Middle frontal gyrus (tissue), 1 donor: ENCODE data around the gene EEFSEC.

Experiments used
- DNase-seq: peaks from one replicate; pipeline ENCODE4 v3.0.0-alpha.2; 2015; ENCODE audit warnings: low spot score; ENCODE audit errors: extremely low spot score

The EEFSEC gene

DNA sequence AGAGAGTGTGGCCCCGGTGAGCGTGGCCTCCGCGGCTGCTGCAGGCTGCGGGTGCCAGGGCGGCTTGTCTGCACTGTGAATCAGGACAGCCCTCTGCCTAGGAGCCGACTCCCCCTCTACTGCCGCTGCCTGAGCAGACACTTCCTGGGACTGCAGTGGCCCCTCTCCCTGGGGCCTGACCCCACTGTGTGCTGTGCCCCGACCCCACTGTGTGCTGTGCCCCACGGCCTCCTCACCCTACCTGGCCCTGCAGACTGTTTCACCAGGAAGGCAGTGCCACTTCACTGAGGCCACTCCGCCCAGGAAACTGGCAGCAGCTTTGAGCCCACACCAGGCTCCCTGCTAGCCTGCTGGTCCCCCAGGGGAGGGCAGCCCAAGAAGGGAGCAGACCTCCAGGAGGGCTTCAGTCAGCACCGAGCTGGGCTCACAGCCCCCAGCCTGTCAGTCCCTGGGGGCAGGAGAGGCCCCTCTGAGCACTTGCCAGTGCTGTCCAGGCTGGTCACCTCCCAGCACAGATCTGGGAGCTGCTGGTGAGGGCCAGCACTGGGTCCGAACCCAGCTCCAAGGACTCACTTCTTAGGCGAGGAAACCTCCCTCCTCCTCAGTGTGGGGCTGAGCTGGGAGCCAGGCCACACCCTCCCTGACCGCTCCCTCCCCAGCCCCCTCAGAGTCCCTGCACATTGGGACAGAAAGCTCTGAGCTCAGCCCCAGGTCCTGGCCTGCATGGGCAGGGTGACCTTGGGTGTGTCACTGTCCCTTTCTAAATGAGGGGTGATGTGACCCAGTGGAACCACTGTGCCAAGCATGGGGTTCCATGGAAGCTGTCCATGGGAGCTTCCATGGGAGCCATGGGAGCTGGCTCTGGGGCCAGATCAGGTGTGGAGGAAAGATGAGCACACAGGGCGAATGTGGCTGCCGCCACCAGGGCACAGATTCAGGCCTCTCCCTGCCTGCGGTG, 256.6 kb downstream of the EEFSEC start:
- no peak for DNase-seq

DNA sequence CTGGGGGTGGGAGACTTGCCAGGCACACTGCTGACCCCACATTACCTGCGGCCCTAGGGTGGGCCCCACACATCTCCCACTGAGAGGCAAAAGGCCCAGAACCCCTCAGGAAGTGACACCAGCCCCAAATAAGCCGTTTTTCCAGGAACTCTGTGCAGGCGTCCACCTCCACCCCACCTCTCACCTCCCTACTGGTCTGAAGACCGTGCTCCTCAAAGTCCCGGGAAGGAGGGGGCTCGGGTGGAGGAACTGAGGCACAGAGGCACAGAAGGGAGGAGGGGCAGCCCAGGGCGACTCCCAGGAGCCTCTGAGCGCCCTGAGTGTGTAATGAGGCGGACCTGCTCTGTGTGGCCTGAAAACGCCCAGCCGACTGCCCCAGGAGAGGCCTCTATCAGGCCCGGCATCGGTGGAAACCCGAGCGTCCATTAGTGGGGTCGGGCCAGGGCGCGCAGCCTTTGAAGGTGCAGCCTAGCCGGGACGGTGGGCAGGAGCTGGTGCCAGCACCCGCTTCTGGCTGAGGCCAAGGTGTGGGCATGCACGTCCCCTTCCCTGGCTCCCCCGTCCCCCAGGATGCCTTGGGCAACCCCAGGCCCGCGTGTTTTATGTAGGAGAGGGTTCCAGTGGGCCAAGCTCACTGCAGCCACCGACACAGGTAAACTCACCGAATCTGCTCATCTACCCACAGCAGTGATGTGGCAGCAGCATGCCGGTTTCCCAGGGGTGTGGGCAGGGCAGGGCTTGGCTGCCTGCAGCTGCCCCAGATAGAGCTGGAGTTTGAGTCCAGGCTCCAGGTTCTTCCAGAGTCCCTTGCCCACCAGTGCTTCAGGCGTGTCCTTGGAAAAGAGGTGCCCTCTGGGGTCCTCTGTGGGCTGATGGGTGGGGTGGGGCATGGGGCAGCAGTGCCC, 257.6 kb downstream of the EEFSEC start:
- DNase-seq, result no peak

DNA sequence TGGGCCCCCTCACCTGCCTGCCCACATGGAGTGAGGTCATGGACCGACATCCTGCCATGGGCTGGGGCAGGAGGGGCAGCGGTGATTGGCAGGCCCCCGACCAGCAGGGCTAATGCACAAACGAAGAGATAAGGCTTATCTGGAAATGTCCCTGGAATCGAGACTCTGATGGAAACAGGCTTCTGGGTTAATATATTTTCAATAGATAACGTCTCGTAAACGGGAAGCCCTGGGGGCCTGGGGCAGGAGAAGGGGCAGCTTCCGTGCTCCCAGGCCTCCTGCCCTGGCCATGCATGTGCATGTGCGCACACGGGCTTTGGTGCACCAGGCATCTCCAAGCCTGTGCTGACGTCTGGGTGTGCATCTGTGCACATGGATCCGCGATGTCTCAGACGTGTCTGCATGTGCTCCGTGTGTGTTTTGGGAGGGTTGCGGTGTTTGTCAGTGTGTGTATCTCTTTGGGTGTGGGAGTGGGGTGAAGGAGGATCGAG, 258.3 kb downstream of the EEFSEC start:
- DNase-seq, result no peak

DNA sequence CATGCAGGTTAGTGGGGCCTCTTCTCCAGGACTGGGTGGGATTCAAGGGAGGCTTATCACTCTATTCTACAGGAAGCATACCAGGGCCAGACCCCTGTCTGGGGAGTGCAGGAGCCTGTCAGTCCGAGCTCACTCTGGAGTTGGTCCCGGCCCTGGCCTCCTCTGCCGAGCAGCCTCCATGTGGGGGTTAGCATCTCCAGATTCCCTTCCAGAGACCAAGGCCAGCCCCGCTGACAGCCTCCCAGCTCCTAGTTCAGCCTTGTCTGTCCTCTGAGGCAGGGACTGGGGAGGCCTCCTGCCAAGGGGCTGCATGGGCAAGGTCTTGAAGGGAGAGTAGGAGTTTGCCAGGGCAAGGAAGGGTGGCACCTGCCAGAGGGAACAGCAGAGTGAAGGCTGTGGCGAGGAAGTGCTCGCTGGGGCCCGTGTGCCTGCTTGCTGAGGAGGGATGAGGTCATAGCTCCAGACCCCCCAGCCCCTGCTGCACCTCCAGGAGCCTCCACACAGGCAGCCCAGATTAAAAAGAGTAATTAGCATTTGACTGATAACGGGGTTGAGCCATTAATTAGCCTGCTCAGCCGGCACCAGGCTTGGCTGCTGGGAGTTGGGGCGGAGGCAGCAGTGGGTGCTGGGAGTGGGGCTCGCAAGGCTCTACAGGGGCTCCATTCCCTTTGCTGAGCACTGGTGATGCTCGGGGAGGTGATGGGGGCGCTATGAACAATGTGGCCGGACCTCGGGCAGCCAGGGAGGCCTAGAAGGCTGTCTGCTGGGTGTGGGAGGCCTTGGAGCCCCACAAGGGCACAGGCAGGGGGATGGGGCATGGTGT, 259.1 kb downstream of the EEFSEC start:
- no peak for DNase-seq

DNA sequence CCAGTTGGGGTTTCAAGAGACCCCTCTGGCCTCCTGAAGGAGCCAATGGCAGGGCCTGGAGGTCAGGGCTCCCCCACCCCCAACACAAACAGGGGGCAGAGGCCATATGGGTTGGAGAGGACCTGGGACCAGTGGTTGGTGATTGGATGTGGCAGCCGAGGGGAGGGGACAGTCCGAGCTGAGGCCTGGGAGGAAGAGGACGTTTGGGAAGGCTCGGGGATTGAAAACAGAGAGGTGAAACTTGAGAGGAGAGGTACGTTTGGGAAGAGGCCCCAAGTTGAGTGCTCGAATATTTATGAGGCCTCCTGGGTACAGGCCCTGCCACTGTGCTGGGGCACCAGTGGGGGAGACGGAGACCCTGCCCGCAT, 259.7 kb downstream of the EEFSEC start:
- DNase-seq, result no peak

DNA sequence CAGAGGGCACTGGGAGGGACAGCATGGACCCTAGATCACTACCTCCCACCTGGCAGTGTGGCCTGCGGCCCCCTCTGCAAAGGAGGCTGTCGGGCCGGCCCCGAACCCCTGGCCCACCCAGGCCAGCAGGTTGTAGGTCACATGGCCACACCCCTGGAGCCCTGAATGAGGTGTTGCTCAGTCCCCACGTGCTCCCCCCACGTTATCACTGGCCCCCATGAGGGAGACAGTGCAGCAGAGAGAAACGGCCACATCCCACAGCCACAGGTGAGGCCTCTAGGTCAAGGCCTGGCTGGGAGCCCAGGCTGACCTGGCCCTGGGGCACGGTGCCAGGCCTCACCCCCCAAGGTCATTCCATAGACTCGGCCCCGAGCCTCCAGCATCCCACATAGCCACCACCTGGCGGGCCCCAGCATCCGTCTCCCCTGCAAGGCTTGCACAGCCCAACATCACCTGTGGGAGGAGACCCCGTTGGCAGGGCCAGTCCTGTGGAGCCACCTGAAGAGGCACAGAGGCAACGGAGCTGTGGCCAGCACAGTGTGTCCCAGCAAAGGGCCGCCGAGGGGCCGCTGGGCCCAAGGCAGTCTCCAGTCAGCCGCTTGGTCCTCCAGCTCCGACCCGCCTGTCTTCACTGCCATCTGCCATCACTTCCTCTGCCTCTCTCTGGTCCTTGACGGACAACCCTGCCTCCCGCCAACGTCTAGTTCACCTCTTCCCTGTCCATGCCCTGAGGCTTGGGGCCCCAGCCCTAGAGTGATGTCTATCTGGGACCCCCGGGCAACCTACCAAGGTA, 260.3 kb downstream of the EEFSEC start:
- DNase-seq, result no peak

DNA sequence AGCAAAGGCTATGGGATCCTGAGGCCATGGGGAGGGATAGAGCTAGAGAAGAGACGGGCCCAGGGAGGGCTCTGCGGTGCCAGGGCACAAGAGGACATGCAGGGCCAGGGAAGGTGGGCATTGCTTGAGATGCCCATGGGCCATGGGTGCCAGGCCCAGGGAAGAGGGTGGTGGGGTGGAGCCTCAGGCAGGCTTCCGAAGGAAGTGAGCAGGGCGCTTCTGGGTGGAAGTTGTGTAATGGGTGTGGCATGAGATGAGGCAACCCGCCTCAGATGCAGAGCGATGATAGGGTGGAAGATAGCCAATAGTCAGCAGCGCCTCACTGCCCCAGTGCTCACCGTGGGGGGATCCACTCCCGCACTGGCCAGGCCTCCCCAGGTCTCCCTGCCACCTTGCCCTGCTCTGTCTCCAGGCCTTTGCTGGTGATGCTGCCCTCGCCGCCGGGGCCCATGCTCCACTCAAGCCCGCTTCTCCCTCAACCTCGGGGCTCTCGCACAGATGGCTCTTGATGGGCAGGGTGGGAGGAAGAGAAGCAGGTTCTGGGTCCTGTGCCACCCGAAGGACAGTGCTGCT, 262.0 kb downstream of the EEFSEC start:
- DNase-seq, result no peak

DNA sequence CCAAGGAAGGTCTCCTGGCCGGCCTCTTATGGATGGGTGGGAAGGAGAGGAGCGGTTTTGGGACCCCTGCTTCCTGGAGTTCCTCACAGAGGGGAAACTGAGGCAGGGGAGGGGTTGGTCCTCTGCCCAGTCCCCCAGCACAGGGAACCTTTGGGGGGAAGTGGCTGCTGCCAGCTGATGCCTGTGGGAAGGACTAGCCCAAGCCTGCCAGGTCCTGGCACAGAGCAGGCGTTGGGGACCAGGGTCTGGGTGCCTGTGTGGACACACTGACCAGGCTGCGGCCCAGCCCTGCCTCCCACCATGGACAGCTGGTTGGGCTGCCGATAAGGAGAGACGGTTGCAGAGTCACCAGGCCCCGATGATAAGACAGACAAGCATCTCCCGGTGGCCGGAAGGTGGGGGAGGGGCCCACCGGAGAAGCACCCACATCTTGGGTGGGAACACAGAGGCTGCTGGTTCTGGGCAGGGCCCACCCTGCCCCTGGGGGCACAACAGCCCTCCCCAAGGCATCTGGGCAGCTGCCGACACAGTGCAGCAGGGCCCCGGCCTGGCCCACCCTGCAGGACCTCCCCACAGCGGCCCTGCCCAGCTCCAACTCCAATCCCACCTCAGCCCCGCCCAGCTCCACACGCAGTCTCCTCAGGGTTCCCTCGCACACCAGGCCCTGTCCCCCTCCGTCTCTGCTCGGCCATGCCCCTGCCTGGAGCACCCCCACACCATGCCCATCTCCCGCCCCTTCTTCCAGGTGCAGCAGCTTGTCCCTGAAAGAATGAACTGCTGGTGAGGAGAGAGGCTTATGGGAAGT, 262.7 kb downstream of the EEFSEC start:
- DNase-seq, result no peak

DNA sequence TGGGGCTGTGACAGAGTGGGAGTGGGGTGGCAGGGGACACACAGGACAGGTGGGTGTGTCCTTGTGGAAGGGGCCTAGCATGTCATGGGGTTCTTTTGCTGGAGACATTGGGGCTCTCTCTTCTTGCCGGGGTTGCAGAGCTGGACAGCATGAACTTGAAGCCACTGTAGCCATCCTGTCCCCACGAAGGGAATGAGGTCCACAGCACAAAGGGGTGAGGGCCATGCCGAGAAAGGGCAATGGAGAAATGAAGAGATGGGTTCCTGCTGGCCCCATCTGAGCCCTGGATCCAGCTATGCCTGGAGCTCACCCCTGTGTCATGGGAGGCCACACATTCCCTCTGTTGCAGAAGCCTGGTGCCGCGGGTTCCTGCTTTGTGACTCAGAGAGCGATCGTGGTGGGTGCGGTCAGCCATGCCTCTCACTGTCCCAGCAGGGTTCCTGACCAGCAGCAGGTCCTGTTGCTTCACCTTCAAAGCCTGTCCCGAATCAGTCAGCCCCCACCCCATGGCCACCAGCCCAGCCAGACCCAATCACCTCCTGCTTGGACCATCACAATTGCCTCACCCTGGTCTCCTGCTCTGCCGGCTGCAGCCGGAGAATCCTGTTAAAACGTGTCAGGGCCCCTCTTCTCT, 263.4 kb downstream of the EEFSEC start:
- no peak for DNase-seq

DNA sequence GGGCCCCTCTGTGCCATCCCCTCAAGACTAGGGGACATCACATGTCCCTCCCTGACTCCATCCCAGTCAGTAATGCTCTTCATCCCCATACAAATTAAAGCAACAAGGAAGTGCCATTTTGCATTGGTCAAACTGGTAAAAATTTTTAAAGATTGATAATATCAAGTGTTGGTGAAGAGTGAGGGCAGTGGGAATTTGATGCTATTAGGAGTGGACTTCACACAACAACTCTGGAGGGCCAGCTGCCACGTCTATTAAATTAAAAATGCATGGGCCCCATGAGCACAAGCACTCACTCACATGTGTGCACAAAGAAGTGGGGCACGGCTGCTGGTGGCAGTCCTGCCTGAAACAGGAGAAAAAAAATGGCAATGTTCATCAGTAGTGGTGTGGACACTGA, 265.6 kb downstream of the EEFSEC start:
- no peak for DNase-seq

DNA sequence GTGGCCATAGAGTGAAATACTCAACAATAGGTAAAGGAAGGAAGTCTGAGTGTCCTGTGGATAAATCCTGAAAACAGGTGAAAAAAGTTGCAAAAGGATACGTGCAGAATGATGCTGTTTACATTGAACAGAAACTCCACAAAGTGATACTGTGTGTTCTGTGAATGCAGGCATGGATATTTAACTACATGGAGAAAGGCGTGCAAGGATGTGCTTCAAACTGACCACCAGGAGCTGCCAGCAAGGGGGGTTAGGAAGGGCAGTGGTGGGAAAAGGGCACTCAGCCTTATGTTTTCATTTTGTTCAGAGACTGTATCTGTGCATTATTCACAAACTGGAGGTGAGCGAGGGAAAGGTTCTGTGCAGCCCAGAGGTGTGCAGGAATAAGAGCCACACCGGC, 266.0 kb downstream of the EEFSEC start:
- no peak for DNase-seq

DNA sequence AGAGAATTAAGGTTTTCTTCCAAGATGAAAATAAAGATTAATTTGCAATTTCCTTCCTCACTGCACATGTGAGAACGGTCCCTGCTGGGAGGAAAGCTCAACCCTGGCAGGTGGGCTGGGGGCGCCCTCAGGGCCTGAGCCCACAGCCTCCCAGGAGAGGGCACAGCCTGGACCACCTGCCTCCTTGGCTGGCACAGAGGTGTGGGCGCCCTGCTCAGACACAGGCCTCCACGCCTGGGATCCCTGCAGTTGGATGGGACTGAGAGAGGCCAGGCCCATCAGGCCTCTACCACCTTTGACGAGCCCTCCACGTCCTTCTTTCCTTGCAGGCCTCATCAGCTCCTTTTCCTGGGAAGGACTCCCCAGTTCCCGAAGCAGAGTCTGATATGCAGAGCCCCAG, 267.0 kb downstream of the EEFSEC start:
- DNase-seq, result no peak

DNA sequence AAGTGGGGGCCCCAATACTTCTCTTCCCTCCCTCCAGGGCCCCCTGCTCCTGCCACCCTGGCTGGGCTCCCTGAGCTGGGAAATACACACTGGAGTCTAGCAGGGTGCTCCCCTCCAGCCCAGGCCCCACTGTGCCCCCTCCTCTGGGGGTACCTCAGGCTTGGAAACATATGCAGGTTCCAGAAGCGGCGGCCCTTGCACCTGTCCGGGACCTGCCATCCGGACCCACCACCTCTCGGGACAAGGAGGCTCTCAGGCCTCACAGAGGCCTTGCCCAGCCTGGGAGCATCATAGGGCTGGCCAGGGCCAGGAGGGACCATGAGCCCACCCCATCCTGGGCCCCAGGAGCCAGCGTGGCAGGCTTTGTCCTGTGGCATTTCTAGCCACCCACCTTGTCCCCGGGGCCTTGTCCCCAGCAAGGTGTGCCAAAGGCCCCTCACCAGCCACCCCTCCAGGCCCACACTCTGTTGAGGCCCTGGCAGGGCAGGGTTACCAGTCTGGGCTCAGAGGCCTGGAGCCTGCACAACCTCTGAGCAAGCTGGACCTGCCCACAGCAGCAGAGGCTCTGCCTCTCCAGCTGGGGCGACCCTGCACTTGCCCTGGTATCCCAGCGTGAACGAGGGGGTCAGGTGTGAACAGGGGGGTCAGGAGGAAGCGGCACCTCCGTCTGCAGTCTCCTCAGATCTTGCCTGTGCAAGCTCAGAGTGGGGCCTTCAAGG, 267.6 kb downstream of the EEFSEC start:
- DNase-seq, result no peak

DNA sequence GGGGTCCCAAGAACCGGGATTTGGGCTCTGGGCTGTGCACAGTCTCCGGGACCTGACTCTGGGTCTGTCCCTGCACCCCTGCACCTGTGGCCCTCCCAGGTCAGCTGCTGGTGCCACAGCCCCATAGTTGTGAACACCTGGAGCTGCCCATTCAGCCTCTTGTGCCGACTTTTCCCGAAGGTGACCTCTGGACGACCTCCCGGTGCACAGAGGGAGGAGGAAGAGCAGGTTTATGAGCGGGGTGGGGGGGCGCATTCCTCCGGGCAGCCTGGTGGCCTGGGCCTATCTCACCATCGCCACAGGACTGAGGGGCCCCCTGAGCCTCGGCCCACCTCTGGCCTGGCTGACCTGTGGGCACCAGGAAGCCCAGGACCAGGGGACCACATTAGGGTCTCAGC, 268.2 kb downstream of the EEFSEC start:
- DNase-seq, result no peak

DNA sequence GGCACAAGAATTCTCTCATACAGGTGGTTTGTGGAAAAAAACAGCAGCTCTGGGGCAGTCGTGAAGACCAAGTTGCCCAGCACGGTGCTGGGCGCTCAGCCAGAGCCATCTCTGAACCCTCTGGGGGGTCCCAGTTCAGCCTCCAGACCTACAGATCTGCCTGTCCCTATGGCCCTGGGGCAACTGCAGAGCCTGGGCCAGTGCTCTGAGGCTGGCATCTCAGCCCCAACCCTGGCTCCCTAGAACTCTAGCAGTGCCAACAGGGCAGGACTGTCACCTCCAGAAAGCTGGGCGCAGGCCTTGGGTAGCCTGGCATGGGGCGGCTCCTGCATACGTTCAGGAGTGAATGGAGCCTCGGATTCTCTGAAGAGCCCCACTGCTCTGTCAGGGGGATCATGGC, 268.7 kb downstream of the EEFSEC start:
- no peak for DNase-seq

DNA sequence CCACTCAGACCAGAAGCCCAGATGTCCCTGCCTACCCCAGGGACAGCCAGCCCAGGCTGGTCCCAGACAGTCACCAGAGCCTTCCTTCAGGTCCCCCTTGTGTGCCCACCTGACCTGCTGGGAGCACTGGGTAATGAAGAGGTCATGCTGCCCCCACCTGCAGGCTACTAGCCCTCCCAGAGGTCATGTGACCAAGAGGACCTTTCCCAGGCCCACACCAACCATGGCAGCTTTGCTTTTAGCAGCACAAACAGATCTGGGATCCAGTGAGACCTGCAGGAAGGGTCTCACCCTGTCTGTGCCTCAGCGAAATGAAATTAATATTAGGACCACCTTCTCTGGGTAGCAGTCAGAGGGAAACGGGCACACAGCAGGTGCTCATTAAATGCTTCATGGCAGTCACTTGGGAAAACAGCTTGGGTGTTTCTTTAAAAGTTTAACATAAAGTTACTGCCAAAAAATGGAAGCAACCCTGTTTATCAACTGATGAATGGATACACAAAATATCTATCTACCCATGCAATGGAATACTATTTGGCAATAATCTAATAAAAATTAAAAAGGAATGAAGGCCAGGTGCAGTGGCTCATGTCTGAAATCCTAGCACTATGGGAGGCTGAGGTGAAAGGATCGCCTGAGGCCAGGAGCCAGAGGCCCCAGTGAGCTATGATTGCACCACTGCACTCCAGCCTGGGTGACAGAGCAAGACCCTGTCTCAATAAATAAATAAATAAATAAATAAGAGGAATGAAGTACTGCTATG, 269.7 kb downstream of the EEFSEC start:
- DNase-seq, result no peak

DNA sequence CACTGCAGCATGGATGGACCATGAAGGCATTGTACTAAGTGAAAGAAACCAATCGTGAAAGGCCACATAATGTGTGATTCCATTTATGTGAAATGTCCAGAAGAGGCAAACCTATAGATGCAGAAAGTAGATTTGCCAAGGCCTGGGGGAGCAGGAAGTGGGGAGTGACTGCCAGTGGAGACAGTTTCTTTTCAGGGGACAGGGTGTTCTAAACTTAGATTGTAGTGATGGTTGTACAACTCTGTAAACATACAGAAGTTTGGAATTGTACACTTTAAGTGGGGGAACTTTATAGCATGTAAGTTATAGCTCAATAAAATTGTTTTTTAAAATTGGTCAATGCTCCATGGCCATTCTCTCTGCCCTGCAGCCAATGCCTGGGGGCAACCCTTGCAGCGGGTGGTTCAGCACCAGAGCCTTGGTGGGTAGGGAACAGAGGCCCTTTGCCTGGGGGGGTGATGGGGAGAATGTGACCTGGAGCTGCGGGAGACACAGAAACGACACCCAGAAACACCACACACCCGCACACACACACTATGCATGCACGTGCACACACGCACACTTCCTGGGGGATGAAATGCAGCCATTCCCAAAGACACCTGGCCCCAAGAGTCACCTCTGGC, 270.4 kb downstream of the EEFSEC start:
- DNase-seq, result no peak
